ENCODE measurements around the gene EVI5. TPM values are rescaled to one million over a fixed set of nuclear protein-coding genes. Genes with fewer than 3 reads are reported as not detected.
A peak's percentile ranks its signal among the peaks of the same experiment; 100 is the strongest.
"Not testable (repeated sequence)": the region's sequence is repeated elsewhere in the genome, so short reads cannot be mapped to it uniquely, and the experiment has no call there.

Gene EVI5
- total RNA-seq, 1 donor from 2014 or later = 52.6 TPM

GRCh38 chr1:92786111-92786901, 1.4 kb upstream of the EVI5 start:
- H3K4me3 Mint-ChIP-seq (ENCODE audit: unreplicated experiment) = no peak overlapping the region
- H3K27ac Mint-ChIP-seq (ENCODE audit: unreplicated experiment) = no peak overlapping the region

GRCh38 chr1:92784021-92784638, 778 bp downstream of the EVI5 start:
- Mint-ChIP-seq H3K27ac (ENCODE audit: unreplicated experiment) (peak overlapping the region; percentile 91), H3K4me1 (ENCODE audit: unreplicated experiment) (peaks cover 20% of the 10 kb centered on the region)
- no peak for DNase-seq (ENCODE audit: extremely low spot score, unreplicated experiment)

More at GRCh38 chr1:92786111-92786901, 1.4 kb upstream of the EVI5 start:
- Mint-ChIP-seq H3K4me1 (ENCODE audit: unreplicated experiment) (peaks cover 20% of the 10 kb centered on the region), H3K27me3 (ENCODE audit: unreplicated experiment) (peaks cover 6% of the 10 kb centered on the region), H3K36me3 (ENCODE audit: unreplicated experiment) (no peaks in the 10 kb centered on the region), H3K9me3 (ENCODE audit: unreplicated experiment) (no peaks in the 10 kb centered on the region)
- TF ChIP-seq, protein P1, sequence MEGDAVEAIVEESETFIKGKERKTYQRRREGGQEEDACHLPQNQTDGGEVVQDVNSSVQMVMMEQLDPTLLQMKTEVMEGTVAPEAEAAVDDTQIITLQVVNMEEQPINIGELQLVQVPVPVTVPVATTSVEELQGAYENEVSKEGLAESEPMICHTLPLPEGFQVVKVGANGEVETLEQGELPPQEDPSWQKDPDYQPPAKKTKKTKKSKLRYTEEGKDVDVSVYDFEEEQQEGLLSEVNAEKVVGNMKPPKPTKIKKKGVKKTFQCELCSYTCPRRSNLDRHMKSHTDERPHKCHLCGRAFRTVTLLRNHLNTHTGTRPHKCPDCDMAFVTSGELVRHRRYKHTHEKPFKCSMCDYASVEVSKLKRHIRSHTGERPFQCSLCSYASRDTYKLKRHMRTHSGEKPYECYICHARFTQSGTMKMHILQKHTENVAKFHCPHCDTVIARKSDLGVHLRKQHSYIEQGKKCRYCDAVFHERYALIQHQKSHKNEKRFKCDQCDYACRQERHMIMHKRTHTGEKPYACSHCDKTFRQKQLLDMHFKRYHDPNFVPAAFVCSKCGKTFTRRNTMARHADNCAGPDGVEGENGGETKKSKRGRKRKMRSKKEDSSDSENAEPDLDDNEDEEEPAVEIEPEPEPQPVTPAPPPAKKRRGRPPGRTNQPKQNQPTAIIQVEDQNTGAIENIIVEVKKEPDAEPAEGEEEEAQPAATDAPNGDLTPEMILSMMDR (IDR thresholded peaks at IDR 0.05) = no peak
- no peak for DNase-seq (ENCODE audit: extremely low spot score, unreplicated experiment)

DNA sequence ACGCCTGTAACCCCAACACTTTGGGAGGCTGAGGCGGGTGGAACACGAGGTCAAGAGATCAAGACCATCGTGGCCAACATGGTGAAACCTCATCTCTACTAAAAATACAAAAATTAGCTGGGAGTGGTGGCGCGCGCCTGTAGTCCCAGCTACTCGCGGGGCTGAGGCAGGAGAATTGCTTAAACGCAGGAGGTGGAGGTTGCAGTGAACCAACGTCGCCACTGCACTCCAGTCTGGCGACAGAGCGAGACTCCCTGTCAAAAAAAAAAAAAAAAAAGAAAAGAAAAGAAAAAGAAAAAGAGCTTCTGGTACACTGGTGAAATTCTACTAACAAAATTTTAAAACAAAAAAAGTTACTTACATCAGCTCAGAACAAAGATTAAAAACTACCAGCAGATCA, 1.4 kb downstream of the EVI5 start:
- H3K27me3 Mint-ChIP-seq (ENCODE audit: unreplicated experiment) = not testable (repeated sequence)

More at GRCh38 chr1:92784021-92784638, 778 bp downstream of the EVI5 start:
- H3K4me3 Mint-ChIP-seq (ENCODE audit: unreplicated experiment) = peak overlapping the region; percentile 86
- peaks cover 4% of the 10 kb centered on the region for H3K27me3 Mint-ChIP-seq (ENCODE audit: unreplicated experiment)
- H3K36me3 Mint-ChIP-seq (ENCODE audit: unreplicated experiment) = no peaks in the 10 kb centered on the region
- TF ChIP-seq, protein P1 (IDR thresholded peaks at IDR 0.05) = no peak
- H3K9me3 Mint-ChIP-seq (ENCODE audit: unreplicated experiment) = no peaks in the 10 kb centered on the region

DNA sequence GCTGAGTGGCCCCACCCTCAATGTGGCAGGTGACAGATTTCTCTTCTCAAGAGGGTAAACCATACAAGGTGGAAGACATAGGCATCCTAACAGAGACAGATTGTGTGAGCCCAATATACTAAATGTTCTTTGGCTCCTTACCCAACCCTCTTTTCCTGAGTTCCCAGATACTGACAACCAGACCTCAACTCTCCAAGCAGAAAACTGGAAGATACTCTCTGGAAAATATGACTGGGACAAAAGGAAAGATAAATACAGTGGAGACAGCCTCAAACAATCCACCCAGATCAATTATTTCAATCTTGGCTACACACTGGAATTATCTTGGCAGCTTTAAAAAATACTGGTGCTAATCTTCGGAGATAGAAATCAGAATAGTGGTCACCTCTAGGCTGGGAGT, 6.5 kb downstream of the EVI5 start:
- DNase-seq (ENCODE audit: extremely low spot score, unreplicated experiment) = no peak

More for the DNA sequence above, 1.4 kb downstream of the EVI5 start:
- DNase-seq (ENCODE audit: extremely low spot score, unreplicated experiment); H3K36me3 Mint-ChIP-seq (ENCODE audit: unreplicated experiment); H3K9me3 Mint-ChIP-seq (ENCODE audit: unreplicated experiment): not testable (repeated sequence)
- Mint-ChIP-seq H3K27ac (ENCODE audit: unreplicated experiment) (peak overlapping the region; percentile 91), H3K4me3 (ENCODE audit: unreplicated experiment) (peak overlapping the region; percentile 86), H3K4me1 (ENCODE audit: unreplicated experiment) (peaks cover 20% of the 10 kb centered on the region)
- TF ChIP-seq, protein P1 (IDR thresholded peaks at IDR 0.05) = peak; percentile 9

More for the DNA sequence above, 6.5 kb downstream of the EVI5 start:
- Mint-ChIP-seq H3K27me3 (ENCODE audit: unreplicated experiment) (no peaks in the 10 kb centered on the region), H3K9me3 (ENCODE audit: unreplicated experiment) (no peaks in the 10 kb centered on the region), H3K27ac (ENCODE audit: unreplicated experiment) (no peak overlapping the region), H3K36me3 (ENCODE audit: unreplicated experiment) (no peaks in the 10 kb centered on the region), H3K4me3 (ENCODE audit: unreplicated experiment) (no peak overlapping the region), H3K4me1 (ENCODE audit: unreplicated experiment) (peaks cover 17% of the 10 kb centered on the region)
- TF ChIP-seq, protein P1 (IDR thresholded peaks at IDR 0.05) = no peak

All from osteocyte (in vitro differentiated cells).